IPS-20b (cell line): ENCODE data around the gene CEBPB.

Source experiments
- H3K27ac ChIP-seq: one replicate; pipeline ENCODE4 v1.5.1; 2013; ENCODE audit warnings: low read length
- H3K27me3 ChIP-seq: 2 replicates; pipeline ENCODE4 v1.6.1; 2013; ENCODE audit warnings: mild to moderate bottlenecking, low read length, inconsistent platforms; ENCODE audit not compliant: insufficient read depth
- H3K36me3 ChIP-seq: 2 replicates; pipeline ENCODE4 v1.6.1; 2013; ENCODE audit warnings: low read depth, mild to moderate bottlenecking, inconsistent platforms, low read length, moderate library complexity; ENCODE audit not compliant: insufficient read depth
- H3K4me1 ChIP-seq: 2 replicates; pipeline ENCODE4 v1.6.1; 2013; ENCODE audit warnings: mild to moderate bottlenecking, control low read depth, inconsistent platforms, low read length, moderate library complexity; ENCODE audit not compliant: insufficient read depth
- H3K4me3 ChIP-seq: 2 replicates; pipeline ENCODE4 v1.5.1; 2013; ENCODE audit warnings: mild to moderate bottlenecking, low read length, inconsistent platforms
- H3K9ac ChIP-seq: 2 replicates; pipeline ENCODE4 v1.6.1; 2013; ENCODE audit warnings: low read depth, mild to moderate bottlenecking, inconsistent platforms, low read length, moderate library complexity
- H3K9me3 ChIP-seq: 2 replicates; pipeline ENCODE4 v1.6.1; 2013; ENCODE audit warnings: mild to moderate bottlenecking, low read depth, low read length, inconsistent platforms; ENCODE audit not compliant: insufficient read depth

CEBPB gene

DNA sequence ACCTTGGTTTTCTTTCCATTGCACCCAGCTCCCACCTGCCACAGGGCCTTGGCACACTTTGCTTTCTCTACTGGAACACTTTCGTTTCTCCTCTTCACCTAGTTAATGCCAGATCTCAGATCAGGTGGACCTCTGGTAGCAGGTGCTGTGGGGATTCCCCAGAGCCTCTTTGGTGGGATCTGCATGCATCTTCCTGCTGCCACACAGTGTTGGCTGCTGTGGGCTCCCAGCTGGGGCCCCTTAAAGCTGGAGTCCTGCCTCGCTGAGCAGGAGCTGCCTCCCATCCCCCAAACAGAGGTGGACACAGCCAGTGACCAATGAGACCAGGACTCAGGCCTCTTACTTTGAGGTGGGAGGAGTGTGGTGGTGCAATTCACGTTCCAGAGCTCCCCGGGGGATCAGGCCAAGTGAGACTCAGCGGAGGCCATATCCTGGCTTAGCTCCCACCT is 28.4 kb downstream of the CEBPB start:
- peaks cover 3% of the 10 kb centered on the region; the same call in 1 of the 2 replicates for H3K4me1 ChIP-seq
- no peak overlapping the region for H3K9ac ChIP-seq
- H3K27ac ChIP-seq, result no peak overlapping the region
- no peak overlapping the region for H3K4me3 ChIP-seq
- H3K36me3 ChIP-seq, result no peaks in the 10 kb centered on the region
- H3K9me3 ChIP-seq, result no peaks in the 10 kb centered on the region
- H3K27me3 ChIP-seq, result no peaks in the 10 kb centered on the region

GRCh38 chr20:50219600-50219999 is 29.0 kb downstream of the CEBPB start:
- H3K4me3 ChIP-seq, result no peak overlapping the region
- H3K9me3 ChIP-seq, result no peaks in the 10 kb centered on the region
- no peaks in the 10 kb centered on the region for H3K36me3 ChIP-seq
- H3K27ac ChIP-seq, result no peak overlapping the region
- H3K4me1 ChIP-seq, result peaks cover 3% of the 10 kb centered on the region; the same call in 1 of the 2 replicates
- no peaks in the 10 kb centered on the region for H3K27me3 ChIP-seq
- H3K9ac ChIP-seq, result no peak overlapping the region

DNA sequence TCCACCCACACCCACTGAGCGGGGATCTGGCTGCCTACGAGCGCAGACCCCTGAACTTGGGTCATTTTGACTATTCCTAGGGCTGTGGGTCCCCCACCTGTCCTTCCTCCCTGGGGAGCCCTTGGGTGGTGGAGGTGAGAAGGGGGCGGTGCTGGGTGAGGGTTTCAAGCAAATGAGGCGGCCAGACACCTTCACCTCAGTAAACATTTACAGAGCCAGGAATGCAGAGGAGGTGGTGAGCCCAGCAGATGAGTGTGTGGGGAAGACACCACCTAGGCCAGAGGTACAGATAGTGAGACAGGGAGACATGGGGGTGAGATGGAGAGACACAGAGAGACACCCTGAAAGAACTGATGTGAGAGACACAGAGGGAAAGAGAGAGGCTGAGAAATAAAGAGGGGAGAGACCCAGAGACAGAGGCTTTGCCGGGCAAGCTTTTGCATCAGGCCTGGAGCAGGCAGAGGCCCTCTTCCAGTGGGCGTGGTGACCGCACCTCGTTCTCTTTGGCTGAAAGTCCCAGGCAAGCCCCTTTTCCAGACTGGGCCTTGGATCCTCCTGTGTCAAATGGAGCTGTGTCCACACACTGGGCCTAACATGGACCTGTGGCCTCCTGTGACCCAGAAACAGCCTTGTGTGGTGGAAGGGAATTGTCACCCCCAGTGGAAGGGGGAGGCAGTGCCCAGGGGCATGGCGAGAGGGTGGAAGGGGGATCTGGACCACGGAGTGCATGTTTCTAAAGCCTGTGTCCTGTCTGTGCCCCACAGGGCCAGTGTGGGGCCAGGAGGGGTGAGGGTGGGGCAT is 29.7 kb downstream of the CEBPB start:
- no peak overlapping the region for H3K9ac ChIP-seq
- no peak overlapping the region for H3K4me3 ChIP-seq
- H3K36me3 ChIP-seq, result no peaks in the 10 kb centered on the region
- no peaks in the 10 kb centered on the region for H3K9me3 ChIP-seq
- peaks cover 2% of the 10 kb centered on the region; the same call in 1 of the 2 replicates for H3K4me1 ChIP-seq
- no peak overlapping the region for H3K27ac ChIP-seq
- no peaks in the 10 kb centered on the region for H3K27me3 ChIP-seq

GRCh38 chr20:50220894-50221365 is 30.3 kb downstream of the CEBPB start:
- Histone ChIP-seq H3K27me3 (no peaks in the 10 kb centered on the region), H3K4me1 (no peaks in the 10 kb centered on the region), H3K4me3 (no peak overlapping the region), H3K9me3 (no peaks in the 10 kb centered on the region), H3K27ac (no peak overlapping the region), H3K9ac (no peak overlapping the region), H3K36me3 (no peaks in the 10 kb centered on the region)

GRCh38 chr20:50221501-50222308 is 31.1 kb downstream of the CEBPB start:
- no peak overlapping the region for H3K4me3 ChIP-seq
- H3K27me3 ChIP-seq, result no peaks in the 10 kb centered on the region
- no peak overlapping the region for H3K27ac ChIP-seq
- H3K9ac ChIP-seq, result no peak overlapping the region
- no peaks in the 10 kb centered on the region for H3K9me3 ChIP-seq
- H3K4me1 ChIP-seq, result no peaks in the 10 kb centered on the region
- no peaks in the 10 kb centered on the region for H3K36me3 ChIP-seq

GRCh38 chr20:50222309-50223038 is 31.8 kb downstream of the CEBPB start:
- H3K4me1 ChIP-seq, result no peaks in the 10 kb centered on the region
- no peaks in the 10 kb centered on the region for H3K9me3 ChIP-seq
- H3K36me3 ChIP-seq, result no peaks in the 10 kb centered on the region
- no peak overlapping the region for H3K27ac ChIP-seq
- H3K9ac ChIP-seq, result no peak overlapping the region
- no peak overlapping the region for H3K4me3 ChIP-seq
- no peaks in the 10 kb centered on the region for H3K27me3 ChIP-seq

DNA sequence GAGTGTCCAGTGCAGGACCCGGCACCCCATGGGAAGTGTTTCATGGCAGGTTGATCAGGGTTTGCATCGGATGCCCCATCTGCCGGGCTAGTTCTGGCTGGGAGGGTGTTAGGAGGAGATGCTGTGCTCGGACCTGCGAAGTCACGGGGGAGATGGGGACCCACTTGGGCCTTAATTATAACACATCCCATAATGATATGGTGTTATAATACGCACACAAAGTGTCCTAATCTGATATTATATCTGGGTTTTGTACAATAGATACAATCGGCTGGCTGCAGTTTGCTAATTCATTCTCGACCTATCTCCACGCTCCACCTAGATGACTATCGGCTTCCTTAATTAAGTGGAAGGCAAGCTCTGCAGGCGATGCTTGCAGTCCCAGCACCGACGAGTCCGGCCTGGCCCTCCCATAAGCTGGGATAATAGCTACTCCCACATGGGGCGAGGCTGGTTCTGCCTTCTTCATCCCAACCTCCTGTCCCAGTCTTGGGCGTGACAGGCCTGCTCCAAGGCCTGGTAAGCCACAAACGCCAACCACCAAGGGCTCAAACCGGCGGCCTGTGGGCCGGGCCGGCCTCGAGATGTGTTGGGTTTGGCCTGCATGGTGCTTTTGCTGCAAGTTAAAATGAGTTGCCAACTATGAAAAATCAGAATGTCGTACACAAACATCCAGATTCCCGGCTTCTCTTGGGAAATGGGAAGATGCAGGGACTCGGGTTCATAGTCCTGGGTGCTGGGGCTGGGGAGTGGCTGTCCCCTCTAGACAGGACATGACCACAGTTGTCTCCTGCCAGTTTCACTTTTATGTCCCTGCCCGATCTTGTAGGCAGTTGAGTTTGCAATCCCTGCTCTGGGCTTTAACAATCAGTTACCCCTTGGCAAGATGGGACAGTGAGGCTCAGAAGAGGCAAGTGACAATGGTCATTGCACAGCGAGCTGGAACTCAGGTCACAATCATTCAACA is 32.7 kb downstream of the CEBPB start:
- no peaks in the 10 kb centered on the region for H3K36me3 ChIP-seq
- H3K9me3 ChIP-seq, result no peaks in the 10 kb centered on the region
- H3K9ac ChIP-seq, result no peak overlapping the region
- no peaks in the 10 kb centered on the region for H3K4me1 ChIP-seq
- no peaks in the 10 kb centered on the region for H3K27me3 ChIP-seq
- H3K27ac ChIP-seq, result no peak overlapping the region
- H3K4me3 ChIP-seq, result no peak overlapping the region

GRCh38 chr20:50224052-50224451 is 33.4 kb downstream of the CEBPB start:
- no peaks in the 10 kb centered on the region for H3K9me3 ChIP-seq
- no peaks in the 10 kb centered on the region for H3K4me1 ChIP-seq
- no peak overlapping the region for H3K4me3 ChIP-seq
- no peaks in the 10 kb centered on the region for H3K36me3 ChIP-seq
- H3K9ac ChIP-seq, result no peak overlapping the region
- no peaks in the 10 kb centered on the region for H3K27me3 ChIP-seq
- no peak overlapping the region for H3K27ac ChIP-seq

GRCh38 chr20:50224531-50225255 is 34.1 kb downstream of the CEBPB start:
- no peak overlapping the region for H3K9ac ChIP-seq
- H3K4me1 ChIP-seq, result no peaks in the 10 kb centered on the region
- no peak overlapping the region for H3K27ac ChIP-seq
- no peak overlapping the region for H3K4me3 ChIP-seq
- no peaks in the 10 kb centered on the region for H3K27me3 ChIP-seq
- H3K9me3 ChIP-seq, result no peaks in the 10 kb centered on the region
- H3K36me3 ChIP-seq, result no peaks in the 10 kb centered on the region

- Histone ChIP-seq H3K9me3 (no peaks in the 10 kb centered on the region), H3K27ac (no peak overlapping the region), H3K4me1 (no peaks in the 10 kb centered on the region), H3K36me3 (no peaks in the 10 kb centered on the region), H3K4me3 (no peak overlapping the region), H3K9ac (no peak overlapping the region), H3K27me3 (no peaks in the 10 kb centered on the region)
Observed at GRCh38 chr20:50226093-50226974, 35.7 kb downstream of the CEBPB start.
